ENCODE data around the gene CLCA4.

CLCA4 gene

DNA sequence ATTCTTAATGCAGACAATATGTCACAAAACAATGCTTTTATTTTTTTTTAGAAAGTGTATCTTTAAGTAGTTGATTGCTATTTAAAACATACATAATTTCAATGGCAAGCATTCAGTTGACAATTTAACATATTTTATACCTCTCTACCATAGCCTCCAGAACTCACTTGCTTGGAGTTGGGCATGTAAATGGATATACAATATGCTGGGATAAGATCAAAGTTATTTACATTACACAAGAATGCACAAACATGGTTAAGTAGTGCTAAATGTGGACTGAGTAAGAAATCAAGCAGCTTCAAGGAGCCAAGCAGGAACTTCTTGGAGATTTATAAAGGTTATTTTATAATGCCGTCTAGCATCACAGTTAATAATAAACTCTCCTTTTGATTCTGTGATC, 17.0 kb downstream of the CLCA4 start (continued):
- TF ChIP-seq ZNF664 (tag by site-specific recombination; IDR thresholded peaks at IDR 0.05), result no peak
- TF ChIP-seq MEIS1 (CRISPR knock-in tag; IDR thresholded peaks at IDR 0.05; ENCODE audit: borderline replicate concordance), result no peak

DNA sequence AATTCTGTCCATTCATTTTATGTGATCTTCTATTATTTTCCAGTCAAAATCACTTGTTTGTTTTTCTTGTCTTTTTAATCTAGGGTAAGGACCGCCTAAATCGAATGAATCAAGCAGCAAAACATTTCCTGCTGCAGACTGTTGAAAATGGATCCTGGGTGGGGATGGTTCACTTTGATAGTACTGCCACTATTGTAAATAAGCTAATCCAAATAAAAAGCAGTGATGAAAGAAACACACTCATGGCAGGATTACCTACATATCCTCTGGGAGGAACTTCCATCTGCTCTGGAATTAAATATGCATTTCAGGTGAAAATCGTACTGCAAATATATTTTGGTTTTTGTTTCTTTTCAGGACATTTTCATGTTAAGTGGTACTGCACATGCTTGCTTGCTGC, 20.5 kb downstream of the CLCA4 start:
- Histone ChIP-seq H3K4me1 (ENCODE audit: control insufficient read depth, insufficient read depth, low read length) (no peaks in the 10 kb centered on the region), H3K4me3 (ENCODE audit: low read depth, low read length) (no peak overlapping the region), H3K36me3 (ENCODE audit: control insufficient read depth in 2 of 2, insufficient read depth in 1 of 2, low read length in 2 of 2) (no peaks in the 10 kb centered on the region), H3K27ac (ENCODE audit: extremely low read depth, low read depth, low read length) (no peak overlapping the region), H3K9me3 (ENCODE audit: control insufficient read depth, insufficient read depth, low read depth, low read length) (no peaks in the 10 kb centered on the region)
- ChIA-PET CTCF (no interaction called here), POLR2A (no interaction called here)
- TF ChIP-seq, protein P1, sequence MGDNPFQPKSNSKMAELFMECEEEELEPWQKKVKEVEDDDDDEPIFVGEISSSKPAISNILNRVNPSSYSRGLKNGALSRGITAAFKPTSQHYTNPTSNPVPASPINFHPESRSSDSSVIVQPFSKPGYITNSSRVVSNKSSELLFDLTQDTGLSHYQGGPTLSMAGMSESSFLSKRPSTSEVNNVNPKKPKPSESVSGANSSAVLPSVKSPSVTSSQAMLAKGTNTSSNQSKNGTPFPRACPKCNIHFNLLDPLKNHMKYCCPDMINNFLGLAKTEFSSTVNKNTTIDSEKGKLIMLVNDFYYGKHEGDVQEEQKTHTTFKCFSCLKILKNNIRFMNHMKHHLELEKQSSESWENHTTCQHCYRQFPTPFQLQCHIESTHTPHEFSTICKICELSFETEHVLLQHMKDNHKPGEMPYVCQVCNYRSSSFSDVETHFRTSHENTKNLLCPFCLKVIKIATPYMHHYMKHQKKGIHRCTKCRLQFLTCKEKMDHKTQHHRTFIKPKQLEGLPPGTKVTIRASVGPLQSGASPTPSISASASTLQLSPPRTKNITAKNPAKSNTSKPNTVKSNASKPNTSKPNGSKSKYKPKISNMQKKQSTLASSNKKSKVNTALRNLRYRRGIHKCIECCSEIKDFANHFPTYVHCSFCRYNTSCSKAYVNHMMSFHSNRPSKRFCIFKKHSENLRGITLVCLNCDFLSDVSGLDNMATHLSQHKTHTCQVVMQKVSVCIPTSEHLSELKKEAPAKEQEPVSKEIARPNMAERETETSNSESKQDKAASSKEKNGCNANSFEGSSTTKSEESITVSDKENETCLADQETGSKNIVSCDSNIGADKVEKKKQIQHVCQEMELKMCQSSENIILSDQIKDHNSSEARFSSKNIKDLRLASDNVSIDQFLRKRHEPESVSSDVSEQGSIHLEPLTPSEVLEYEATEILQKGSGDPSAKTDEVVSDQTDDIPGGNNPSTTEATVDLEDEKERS (tag by site-specific recombination; IDR thresholded peaks at IDR 0.05), result no peak
- TF ChIP-seq ZNF223 (tag by site-specific recombination; IDR thresholded peaks at IDR 0.05) (no peak), ZNF768 (tag by site-specific recombination; IDR thresholded peaks at IDR 0.05) (no peak)

DNA sequence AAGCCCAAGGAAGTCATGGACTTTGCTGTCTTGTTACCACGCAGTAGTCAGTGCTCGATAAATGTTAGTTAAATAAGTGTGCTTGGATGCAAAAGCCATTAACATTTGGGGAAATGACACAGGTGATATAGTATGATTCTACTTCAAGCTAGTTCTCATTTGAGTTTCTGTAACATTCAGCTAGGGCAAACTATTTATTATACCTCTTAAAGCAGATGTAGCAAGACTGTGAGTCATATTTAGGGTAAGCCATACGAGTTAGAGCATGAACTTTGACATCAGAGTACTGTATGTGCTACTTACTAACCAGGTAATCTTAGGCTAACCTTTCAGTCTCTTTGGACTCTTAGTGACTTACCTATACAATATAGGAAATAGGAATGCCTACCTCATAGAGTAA, 21.0 kb downstream of the CLCA4 start:
- no peaks in the 10 kb centered on the region for H3K36me3 ChIP-seq (ENCODE audit: control insufficient read depth in 2 of 2, insufficient read depth in 1 of 2, low read length in 2 of 2)
- CTCF ChIA-PET, result no interaction called here

DNA sequence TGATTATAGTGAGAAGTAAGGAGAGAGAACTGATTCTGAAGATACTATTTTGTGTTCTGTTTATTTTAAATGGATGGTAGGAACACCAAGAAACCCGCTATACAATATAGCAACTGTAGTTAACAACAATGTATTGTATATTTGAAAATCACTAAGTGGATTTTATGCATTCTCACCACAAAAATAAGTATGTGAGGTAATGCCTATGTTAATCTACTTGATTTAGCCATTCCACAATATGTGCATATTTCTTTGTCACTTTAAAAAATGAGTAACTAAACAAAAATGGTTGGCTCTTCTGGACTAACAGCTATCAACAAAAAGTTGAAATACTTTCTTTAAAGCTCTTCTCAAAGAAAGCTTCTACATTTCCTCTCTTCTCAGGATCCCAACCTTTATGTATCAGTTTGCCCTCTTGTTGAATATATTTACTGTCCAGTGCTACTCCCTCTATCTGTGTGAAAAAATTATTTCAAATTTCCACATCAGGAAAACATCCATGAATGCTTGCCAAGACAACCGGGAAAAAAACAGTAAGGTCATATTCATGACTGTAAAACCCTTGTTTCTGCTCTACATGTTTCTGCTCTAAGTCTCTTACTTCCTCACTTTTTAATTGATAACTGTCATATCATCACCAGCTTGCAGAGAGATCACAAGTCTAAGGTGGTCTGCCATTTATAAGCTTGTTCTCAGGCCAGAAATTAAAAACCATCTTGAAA, 27.0 kb downstream of the CLCA4 start:
- H3K4me1 ChIP-seq (ENCODE audit: control insufficient read depth, insufficient read depth, low read length), result no peaks in the 10 kb centered on the region
- H3K4me3 ChIP-seq (ENCODE audit: low read depth, low read length), result no peak overlapping the region
- no peak overlapping the region for H3K27ac ChIP-seq (ENCODE audit: extremely low read depth, low read depth, low read length)
- no peaks in the 10 kb centered on the region for H3K9me3 ChIP-seq (ENCODE audit: control insufficient read depth, insufficient read depth, low read depth, low read length)
- CTCF ChIA-PET, result interaction anchor here (0.7 to 1.1 kb wide), 3 partner anchors 12 to 112 kb away, joined by 3 to 4 read pairs (median 3); no protein-coding TSS in a partner anchor
- POLR2A ChIA-PET, result no interaction called here
- no peaks in the 10 kb centered on the region for H3K36me3 ChIP-seq (ENCODE audit: control insufficient read depth in 2 of 2, insufficient read depth in 1 of 2, low read length in 2 of 2)
- no peak for TF ChIP-seq ZNF654 (tag by site-specific recombination; IDR thresholded peaks at IDR 0.05; ENCODE audit: low read depth)
- TF ChIP-seq ZNF837 (tag by site-specific recombination; IDR thresholded peaks at IDR 0.05), result no peak
- TF ChIP-seq, protein P2, sequence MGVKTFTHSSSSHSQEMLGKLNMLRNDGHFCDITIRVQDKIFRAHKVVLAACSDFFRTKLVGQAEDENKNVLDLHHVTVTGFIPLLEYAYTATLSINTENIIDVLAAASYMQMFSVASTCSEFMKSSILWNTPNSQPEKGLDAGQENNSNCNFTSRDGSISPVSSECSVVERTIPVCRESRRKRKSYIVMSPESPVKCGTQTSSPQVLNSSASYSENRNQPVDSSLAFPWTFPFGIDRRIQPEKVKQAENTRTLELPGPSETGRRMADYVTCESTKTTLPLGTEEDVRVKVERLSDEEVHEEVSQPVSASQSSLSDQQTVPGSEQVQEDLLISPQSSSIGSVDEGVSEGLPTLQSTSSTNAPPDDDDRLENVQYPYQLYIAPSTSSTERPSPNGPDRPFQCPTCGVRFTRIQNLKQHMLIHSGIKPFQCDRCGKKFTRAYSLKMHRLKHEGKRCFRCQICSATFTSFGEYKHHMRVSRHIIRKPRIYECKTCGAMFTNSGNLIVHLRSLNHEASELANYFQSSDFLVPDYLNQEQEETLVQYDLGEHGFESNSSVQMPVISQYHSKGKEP (tag by site-specific recombination; IDR thresholded peaks at IDR 0.05), result no peak
- no peak for TF ChIP-seq ZBTB7A (tag by site-specific recombination; IDR thresholded peaks at IDR 0.05; ENCODE audit: low read depth)
- no peak for TF ChIP-seq ZNF544 (tag by site-specific recombination; IDR thresholded peaks at IDR 0.05)
- TF ChIP-seq ZNF416 (tag by site-specific recombination; IDR thresholded peaks at IDR 0.05), result no peak

More for the DNA sequence above, 21.0 kb downstream of the CLCA4 start:
- Histone ChIP-seq H3K27ac (ENCODE audit: extremely low read depth, low read depth, low read length) (no peak overlapping the region), H3K4me3 (ENCODE audit: low read depth, low read length) (no peak overlapping the region), H3K4me1 (ENCODE audit: control insufficient read depth, insufficient read depth, low read length) (no peaks in the 10 kb centered on the region), H3K9me3 (ENCODE audit: control insufficient read depth, insufficient read depth, low read depth, low read length) (no peaks in the 10 kb centered on the region)
- TF ChIP-seq ZNF133 (tag by site-specific recombination; IDR thresholded peaks at IDR 0.05), result no peak
- no peak for TF ChIP-seq IKZF3 (tag by site-specific recombination; IDR thresholded peaks at IDR 0.05)
- POLR2A ChIA-PET, result no interaction called here

Measured in HEK293 (cell line).